Non-pigmented ciliary epithelial cell (primary cell): Measurements from ENCODE around the gene DCST1.

Experiments used
- DNase-seq: peaks from one replicate; pipeline ENCODE4 v3.0.0-alpha.2; 2010; ENCODE audit warnings: low read depth

Gene DCST1

DNA sequence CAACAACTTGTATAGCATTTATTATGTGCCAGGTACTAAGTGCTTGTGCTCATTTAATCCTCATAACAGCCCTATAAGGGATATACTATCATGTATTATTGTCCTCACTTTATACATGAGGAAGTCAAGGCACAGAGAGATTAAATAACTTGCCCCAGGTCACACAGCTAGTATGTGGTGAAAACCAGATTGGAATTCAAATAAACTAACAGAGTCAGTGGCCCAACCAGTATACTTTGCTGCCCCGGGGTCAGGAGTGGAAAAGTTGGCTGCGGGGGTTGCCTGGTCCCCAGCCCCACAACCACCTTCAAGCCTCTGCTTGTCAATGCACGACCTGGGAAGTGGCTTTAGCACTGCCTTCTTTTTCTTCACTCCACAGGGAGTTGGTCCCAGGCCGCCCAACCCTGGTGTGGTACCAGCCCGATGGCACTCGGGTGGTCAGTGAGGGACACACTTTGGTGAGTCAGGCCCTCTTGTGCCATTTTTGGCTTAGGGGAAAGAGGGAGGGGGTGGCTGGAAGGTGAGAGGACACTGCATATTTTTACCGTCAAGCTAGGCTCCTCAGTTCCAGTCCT lies 20.0 kb downstream of the DCST1 start:
- no peak for DNase-seq

DNA sequence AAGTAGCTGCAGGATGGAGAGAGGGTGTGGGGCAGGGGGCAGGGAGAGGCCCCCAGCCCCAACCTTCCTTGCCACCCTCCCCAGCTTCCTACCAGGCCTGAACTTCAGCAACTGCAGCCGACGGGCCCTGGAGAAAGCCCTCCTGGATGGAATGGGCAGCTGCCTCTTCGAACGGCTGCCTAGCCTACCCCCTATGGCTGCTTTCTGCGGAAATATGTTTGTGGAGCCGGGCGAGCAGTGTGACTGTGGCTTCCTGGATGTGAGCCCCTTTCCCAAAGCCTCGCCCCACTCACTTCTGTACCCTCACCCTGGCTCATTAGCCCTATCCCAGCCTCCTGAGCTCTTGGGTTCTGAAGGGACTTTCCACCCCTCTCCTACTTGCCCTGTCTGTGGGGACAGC lies 23.5 kb downstream of the DCST1 start:
- DNase-seq: no peak

GRCh38 chr1:155057788-155058211 lies 24.2 kb downstream of the DCST1 start:
- DNase-seq: no peak

DNA sequence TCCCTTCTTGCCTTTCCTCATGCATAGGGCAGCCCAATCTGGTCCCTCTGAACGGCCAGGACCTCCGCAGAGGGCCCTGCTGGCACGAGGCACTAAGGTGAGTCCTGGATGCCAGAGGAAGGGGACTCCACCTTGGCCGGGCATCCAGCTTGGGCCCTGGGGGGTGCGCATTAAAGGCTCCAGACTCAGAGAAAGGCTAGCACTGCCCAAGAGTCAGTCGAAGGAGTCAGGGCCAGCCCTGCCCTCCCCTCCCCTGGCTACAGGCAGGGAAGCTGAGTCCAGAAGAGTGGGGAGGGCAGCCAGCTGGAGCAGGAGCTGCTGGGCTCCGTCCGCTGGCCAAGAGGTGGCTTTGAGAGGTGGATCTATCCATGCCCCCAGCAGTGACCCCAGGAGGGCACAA lies 27.1 kb downstream of the DCST1 start:
- DNase-seq: no peak

GRCh38 chr1:155061381-155062150 lies 27.9 kb downstream of the DCST1 start:
- DNase-seq: peak; percentile 38

- no peak for DNase-seq
Observed at GRCh38 chr1:155062151-155062686, 28.6 kb downstream of the DCST1 start.

- no peak for DNase-seq
Observed at GRCh38 chr1:155062702-155063411, 29.2 kb downstream of the DCST1 start.

DNA sequence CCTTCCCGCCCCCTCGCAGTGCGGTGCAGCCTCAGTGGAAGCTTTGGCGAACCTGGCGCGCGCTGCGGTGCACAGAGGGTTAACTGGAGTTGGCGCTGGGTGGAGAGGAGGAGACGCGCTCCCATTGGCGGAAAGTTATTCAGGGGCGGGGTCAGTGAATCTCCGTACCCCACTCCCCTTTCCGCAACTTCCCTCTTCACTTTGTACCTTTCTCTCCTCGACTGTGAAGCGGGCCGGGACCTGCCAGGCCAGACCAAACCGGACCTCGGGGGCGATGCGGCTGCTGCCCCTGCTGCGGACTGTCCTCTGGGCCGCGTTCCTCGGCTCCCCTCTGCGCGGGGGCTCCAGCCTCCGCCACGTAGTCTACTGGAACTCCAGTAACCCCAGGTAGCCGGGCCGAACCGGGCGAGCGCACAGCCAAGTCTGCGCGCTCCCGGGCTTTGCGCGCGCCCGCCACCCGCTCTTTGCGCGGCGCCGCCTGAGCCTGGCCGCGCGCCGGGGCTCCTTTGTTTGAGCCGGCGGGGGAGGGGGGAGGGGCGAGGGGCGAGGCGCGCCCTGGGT lies 30.0 kb downstream of the DCST1 start, which contains the start of gene EFNA4:
EFNA4 (plus strand) TSS at position 191 of the 561 bp plus-strand sequence; CDS start at position 275, 84 bp downstream.
- peak; percentile 37 for DNase-seq

GRCh38 chr1:155064111-155064831 lies 30.6 kb downstream of the DCST1 start:
- no peak for DNase-seq

- no peak for DNase-seq
Observed at GRCh38 chr1:155064832-155065429, 31.3 kb downstream of the DCST1 start.

- no peak for DNase-seq
Observed at GRCh38 chr1:155066777-155067176, 33.2 kb downstream of the DCST1 start.

GRCh38 chr1:155068599-155068998 lies 35.0 kb downstream of the DCST1 start:
- no peak for DNase-seq

GRCh38 chr1:155069551-155070157 lies 36.0 kb downstream of the DCST1 start:
- no peak for DNase-seq

DNA sequence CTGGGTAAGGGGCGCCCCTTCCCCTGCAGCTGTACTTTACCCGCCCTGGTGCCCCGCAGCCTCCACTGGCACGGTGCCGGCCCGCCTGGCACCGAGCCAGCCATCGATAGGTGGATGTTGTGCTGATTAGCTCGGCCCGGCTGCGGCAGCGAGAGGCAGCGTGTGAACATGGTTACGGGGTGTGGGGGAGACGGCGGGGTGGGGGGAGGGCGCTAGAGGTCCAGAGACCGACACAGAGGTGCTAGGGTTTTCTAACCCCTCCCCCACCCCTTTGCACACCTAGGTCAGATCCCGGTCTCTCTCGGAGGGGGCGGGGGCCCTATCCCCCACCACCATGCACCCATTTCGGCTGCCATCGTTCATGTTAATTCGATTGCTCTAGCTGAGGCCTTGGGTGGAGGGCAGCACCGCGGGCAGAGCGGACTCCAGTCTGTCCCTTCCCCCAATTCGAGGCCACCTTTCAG lies 36.6 kb downstream of the DCST1 start:
- DNase-seq: no peak

DNA sequence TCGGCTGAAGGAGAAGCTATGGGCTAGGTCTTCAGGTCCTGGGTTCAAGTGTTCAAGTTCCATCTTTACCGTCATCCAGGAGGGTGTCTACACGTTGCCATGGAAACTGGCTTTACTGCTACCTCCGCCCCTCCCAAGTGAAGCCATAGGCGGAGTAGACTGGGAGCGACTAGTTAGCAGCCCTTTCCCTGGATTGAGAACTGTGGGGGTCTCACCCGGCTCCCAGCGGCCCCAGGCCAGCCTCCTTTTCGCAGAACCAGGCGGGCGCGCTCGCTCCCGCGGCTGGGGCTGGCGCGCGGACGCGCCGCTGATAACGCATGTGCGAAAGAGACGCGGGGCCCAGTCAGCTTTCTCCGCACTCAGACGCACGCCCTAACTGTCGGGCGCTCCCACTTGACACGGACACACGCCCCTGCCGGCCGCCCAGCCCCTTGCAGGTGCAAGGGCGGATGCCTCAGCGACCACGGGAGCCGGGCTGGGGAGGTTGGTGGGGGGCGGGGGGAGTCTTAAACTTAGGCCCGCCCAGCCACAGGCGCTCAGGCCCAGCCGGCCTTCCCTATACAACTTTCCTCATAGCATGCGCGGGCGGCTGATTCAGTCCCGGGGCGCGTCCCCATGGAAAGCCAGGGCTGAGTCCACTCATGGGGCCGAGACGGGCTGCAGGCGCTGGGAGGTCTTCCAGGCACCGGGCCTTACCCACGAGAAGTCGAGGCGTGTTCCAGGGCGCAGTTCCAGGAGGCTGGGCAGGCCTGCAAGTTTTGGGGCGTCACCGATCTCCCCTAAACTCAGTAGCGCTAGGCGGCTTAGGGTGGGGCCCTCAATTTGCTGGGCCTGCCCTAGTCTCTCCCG lies 37.3 kb downstream of the DCST1 start:
- no peak for DNase-seq

GRCh38 chr1:155071701-155072100 lies 38.1 kb downstream of the DCST1 start:
- DNase-seq: no peak

DNA sequence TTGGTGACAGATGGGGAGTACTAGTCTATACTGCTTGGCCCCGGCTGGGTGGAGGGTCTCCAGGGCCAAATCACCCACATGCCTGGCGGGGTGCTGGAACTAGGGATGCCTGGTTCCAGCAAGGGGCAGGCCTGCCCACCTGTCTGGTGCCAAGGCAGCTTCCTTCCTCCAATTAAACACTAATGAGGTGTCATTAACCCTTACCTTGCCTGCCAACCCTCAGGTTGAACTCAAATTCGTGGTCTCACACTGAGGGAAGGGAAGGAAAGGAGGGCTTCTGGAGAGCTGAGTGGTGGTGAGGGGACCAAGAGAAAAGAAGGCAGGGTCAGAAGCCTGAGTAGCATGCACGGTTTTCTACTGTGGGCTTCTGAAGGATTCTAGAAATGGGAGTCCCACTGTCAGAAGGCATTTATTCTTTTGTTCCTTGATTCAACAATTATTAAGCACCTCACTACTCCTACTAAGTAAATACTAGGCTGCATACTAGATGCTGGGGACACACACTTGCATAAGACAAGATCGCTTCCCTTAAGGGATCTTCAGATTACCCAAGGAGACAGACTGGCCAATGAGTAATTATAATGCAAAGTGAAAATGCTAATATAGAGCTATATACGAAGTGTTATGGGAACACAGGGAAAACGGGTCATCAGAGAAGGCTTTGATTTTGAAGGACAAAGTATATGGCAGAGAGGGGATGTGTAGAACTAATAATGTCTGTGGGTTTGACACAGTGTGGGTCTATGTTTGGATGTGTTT lies 39.1 kb downstream of the DCST1 start:
- no peak for DNase-seq

GRCh38 chr1:155073377-155074242 lies 40.0 kb downstream of the DCST1 start:
- DNase-seq: no peak
